Activated CD4-positive, alpha-beta memory T cell treated with anti-CD3 and anti-CD28 coated beads for 36 hours (primary cell): ENCODE results near the gene SNED1. TPM values are rescaled to one million over a fixed set of nuclear protein-coding genes. Genes with fewer than 3 reads are reported as not detected.
A peak's percentile ranks its signal among the peaks of the same experiment; 100 is the strongest.

Source experiments
- CTCF ChIA-PET: fragments of 350-600 bp; sonication (Branson Sonifier 250); formaldehyde crosslinking; loops from one replicate; lab custom pipeline; 2021; ENCODE audit warnings: antibody characterized with exemption, inconsistent platforms; lab: Charles Lee
- POLR2A ChIA-PET: fragments of 350-600 bp; sonication (Branson Sonifier 250); formaldehyde crosslinking; loops from one replicate; lab custom pipeline; 2021; ENCODE audit warnings: antibody characterized with exemption; lab: Charles Lee
- DNase-seq: peaks from one replicate; pipeline ENCODE4 v3.0.0-alpha.2; 2020
- H3K27ac Mint-ChIP-seq: one replicate; pipeline ENCODE4 v1.8.0; 2021; ENCODE audit warnings: mixed read lengths
- H3K27me3 Mint-ChIP-seq: one replicate; pipeline ENCODE4 v1.8.0; 2021; ENCODE audit warnings: mixed read lengths
- H3K36me3 Mint-ChIP-seq: one replicate; pipeline ENCODE4 v1.8.0; 2021; ENCODE audit warnings: mixed read lengths
- H3K4me1 Mint-ChIP-seq: one replicate; pipeline ENCODE4 v1.8.0; 2021; ENCODE audit warnings: low read depth, mixed read lengths
- H3K4me3 Mint-ChIP-seq: one replicate; pipeline ENCODE4 v1.8.0; 2021; ENCODE audit warnings: mild to moderate bottlenecking, mixed read lengths
- H3K9me3 Mint-ChIP-seq: one replicate; pipeline ENCODE4 v1.8.0; 2021; ENCODE audit warnings: mixed read lengths
- intact Hi-C: fragments of 100-400 bp; cut with micrococcal nuclease; formaldehyde crosslinking; loops from one replicate; pipeline ENCODE4 v1.15.1; 2023
- total RNA-seq, 2 experiments: library from RNA; stranded (reverse); gene quantifications; one replicate each; pipeline ENCODE4 v1.2.3, GENCODE V29; 2021

The SNED1 gene
- total RNA-seq, 2 experiments from 2014 or later = 2.6 to 3.8 TPM

DNA sequence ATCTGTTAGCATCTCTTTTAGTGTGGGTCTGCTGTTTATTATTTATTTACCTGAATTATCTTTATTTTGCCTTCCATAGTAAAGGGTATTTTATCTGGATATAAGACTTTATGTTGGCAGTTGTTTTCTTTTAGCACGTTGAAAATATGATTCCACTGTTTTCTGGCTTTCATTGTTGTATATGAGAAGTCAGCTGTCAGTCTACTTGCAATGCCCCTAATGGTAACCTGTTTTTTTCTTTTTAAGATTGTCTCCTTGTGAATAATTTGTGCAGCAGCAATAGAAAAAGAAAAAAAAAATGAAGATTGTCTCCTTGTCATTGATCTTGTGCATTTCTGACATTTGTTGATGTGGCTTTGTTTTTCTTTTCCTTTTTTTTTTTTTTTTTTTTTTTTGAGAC, 27.2 kb downstream of the SNED1 start:
- Mint-ChIP-seq H3K27ac (no peak overlapping the region), H3K4me1 (no peaks in the 10 kb centered on the region), H3K36me3 (peaks cover 10% of the 10 kb centered on the region), H3K27me3 (no peaks in the 10 kb centered on the region), H3K4me3 (no peak overlapping the region), H3K9me3 (peaks cover 42% of the 10 kb centered on the region)
- intact Hi-C loops = no loop called here
- ChIA-PET POLR2A (no interaction called here), CTCF (no interaction called here)
- DNase-seq = no peak

DNA sequence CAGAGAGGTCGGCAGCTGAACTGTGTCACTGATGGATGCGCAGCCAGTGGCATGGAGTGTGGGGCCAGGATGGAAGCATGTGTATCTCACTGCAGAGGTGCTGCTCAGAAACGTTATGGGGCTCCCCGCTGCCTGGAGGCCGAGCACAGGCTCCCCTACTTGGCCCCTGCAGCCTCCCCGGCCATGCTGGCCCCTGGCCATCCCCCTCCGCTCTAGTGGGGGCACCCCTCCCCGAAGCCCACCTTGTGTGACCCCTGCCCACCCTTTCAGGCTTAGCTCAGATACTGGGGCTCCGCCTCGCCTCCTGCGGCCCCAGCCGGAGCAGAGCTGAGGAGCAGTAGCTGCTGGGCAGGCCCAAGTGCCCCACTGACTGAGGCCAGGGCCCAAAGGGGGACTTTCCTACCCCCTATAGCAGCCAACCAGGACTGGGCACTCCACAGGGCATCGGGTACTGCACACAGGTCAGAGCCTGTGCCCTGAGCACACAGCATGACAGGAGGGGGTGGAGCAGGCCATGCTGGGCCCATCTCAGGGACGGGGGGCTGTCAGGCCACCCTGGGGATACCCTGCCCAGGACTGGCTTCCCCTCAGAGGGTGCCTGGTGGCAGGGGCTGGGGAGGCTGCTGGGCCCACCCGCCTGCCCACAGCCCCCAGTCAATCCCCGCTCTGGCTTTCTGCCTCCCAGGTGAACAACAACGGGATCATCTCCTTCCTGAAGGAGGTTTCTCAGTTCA, 31.3 kb downstream of the SNED1 start:
- no peak for DNase-seq
- Mint-ChIP-seq H3K4me3 (no peak overlapping the region), H3K27ac (no peak overlapping the region), H3K36me3 (peaks cover 10% of the 10 kb centered on the region), H3K9me3 (peaks cover 30% of the 10 kb centered on the region), H3K27me3 (no peaks in the 10 kb centered on the region), H3K4me1 (no peaks in the 10 kb centered on the region)
- ChIA-PET CTCF (no interaction called here), POLR2A (no interaction called here)
- intact Hi-C loops = no loop called here

GRCh38 chr2:241030333-241030680, 31.9 kb downstream of the SNED1 start:
- Mint-ChIP-seq H3K27me3 (no peaks in the 10 kb centered on the region), H3K4me1 (no peaks in the 10 kb centered on the region), H3K9me3 (peaks cover 24% of the 10 kb centered on the region), H3K27ac (no peak overlapping the region), H3K4me3 (no peak overlapping the region), H3K36me3 (peaks cover 10% of the 10 kb centered on the region)
- no peak for DNase-seq
- intact Hi-C loops = no loop called here
- POLR2A ChIA-PET = no interaction called here
- CTCF ChIA-PET = no interaction called here

DNA sequence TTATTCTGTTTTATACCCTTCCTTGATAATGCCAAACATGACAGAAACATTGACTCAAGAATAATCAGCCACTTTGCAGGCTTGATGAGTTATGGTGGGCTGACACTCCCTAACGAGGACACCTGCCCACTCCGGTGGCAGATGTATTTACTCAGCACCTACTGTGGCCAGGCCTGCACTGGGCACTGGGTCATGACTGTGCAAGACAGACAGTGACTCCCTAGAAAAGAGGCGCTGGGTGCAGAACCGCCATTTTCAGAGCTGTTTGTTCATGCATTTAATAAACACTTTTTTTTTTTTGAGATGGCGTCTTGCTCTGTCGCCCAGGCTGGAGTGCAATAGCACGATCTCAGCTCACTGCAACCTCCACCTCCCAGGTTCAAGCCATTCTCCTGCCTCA, 32.5 kb downstream of the SNED1 start:
- H3K27ac Mint-ChIP-seq = no peak overlapping the region
- no peaks in the 10 kb centered on the region for H3K27me3 Mint-ChIP-seq
- peaks cover 7% of the 10 kb centered on the region for H3K36me3 Mint-ChIP-seq
- H3K4me1 Mint-ChIP-seq = no peaks in the 10 kb centered on the region
- ChIA-PET POLR2A (no interaction called here), CTCF (no interaction called here)
- intact Hi-C loops = no loop called here
- H3K4me3 Mint-ChIP-seq = no peak overlapping the region
- no peak for DNase-seq
- H3K9me3 Mint-ChIP-seq = peaks cover 19% of the 10 kb centered on the region

- peaks cover 3% of the 10 kb centered on the region for H3K36me3 Mint-ChIP-seq
- H3K4me1 Mint-ChIP-seq = peaks cover 4% of the 10 kb centered on the region
- peaks cover 15% of the 10 kb centered on the region for H3K9me3 Mint-ChIP-seq
- ChIA-PET CTCF (no interaction called here), POLR2A (no interaction called here)
- H3K27me3 Mint-ChIP-seq = no peaks in the 10 kb centered on the region
- no peak overlapping the region for H3K27ac Mint-ChIP-seq
- no peak overlapping the region for H3K4me3 Mint-ChIP-seq
- intact Hi-C loops = no loop called here
- DNase-seq = no peak
Measured at GRCh38 chr2:241031436-241032165, 33.2 kb downstream of the SNED1 start.

GRCh38 chr2:241033336-241033987, 35.0 kb downstream of the SNED1 start:
- intact Hi-C loops = no loop called here
- H3K36me3 Mint-ChIP-seq = no peaks in the 10 kb centered on the region
- ChIA-PET CTCF (no interaction called here), POLR2A (no interaction called here)
- H3K9me3 Mint-ChIP-seq = peaks cover under 1% of the 10 kb centered on the region
- no peak for DNase-seq
- H3K27ac Mint-ChIP-seq = no peak overlapping the region
- H3K4me1 Mint-ChIP-seq = peaks cover 16% of the 10 kb centered on the region
- no peaks in the 10 kb centered on the region for H3K27me3 Mint-ChIP-seq
- no peak overlapping the region for H3K4me3 Mint-ChIP-seq

- H3K27me3 Mint-ChIP-seq = no peaks in the 10 kb centered on the region
- no peaks in the 10 kb centered on the region for H3K36me3 Mint-ChIP-seq
- H3K9me3 Mint-ChIP-seq = no peaks in the 10 kb centered on the region
- peaks cover 16% of the 10 kb centered on the region for H3K4me1 Mint-ChIP-seq
- H3K27ac Mint-ChIP-seq = no peak overlapping the region
- intact Hi-C loops = no loop called here
- DNase-seq = no peak
- ChIA-PET CTCF (no interaction called here), POLR2A (no interaction called here)
- no peak overlapping the region for H3K4me3 Mint-ChIP-seq
Measured at GRCh38 chr2:241033994-241034393, 35.6 kb downstream of the SNED1 start.

- no peaks in the 10 kb centered on the region for H3K36me3 Mint-ChIP-seq
- no peak for DNase-seq
- POLR2A ChIA-PET = no interaction called here
- intact Hi-C loops = no loop called here
- no peaks in the 10 kb centered on the region for H3K9me3 Mint-ChIP-seq
- H3K4me3 Mint-ChIP-seq = no peak overlapping the region
- H3K27ac Mint-ChIP-seq = no peak overlapping the region
- CTCF ChIA-PET = no interaction called here
- no peaks in the 10 kb centered on the region for H3K27me3 Mint-ChIP-seq
- peaks cover 16% of the 10 kb centered on the region for H3K4me1 Mint-ChIP-seq
Measured at GRCh38 chr2:241034490-241035141, 36.2 kb downstream of the SNED1 start.

- POLR2A ChIA-PET = no interaction called here
- H3K4me3 Mint-ChIP-seq = peak overlapping the region; percentile 23
- H3K9me3 Mint-ChIP-seq = no peaks in the 10 kb centered on the region
Measured at GRCh38 chr2:241035142-241035817, 36.9 kb downstream of the SNED1 start.

DNA sequence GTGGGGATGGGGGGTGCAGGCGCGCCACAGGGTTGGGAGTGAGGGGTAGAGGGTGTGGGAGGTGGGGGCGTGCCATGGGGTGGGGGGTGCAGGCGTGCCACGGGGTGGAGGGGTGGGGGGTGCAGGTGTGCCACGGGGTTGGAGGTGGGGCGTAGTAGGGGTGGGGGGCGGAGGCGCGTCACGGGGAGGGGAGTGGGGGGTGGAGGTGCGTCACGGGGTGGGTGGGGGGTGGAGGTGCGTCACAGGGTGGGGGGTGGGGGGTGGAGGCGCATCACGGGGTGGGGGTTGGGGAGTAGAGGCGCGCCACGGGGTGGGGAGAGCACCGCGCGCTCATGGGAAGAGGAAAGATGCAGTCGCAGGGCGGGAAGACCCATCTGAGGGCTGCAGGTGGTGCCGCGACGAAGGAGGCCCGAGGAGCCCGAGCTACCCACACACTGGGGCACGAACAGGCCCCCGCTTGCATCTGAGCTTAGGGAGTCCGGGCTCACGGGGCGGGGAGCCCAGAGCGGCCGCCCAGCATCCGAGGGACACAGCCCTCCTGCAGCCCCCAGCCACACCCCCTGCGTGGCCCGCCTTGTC, 37.5 kb downstream of the SNED1 start:
- POLR2A ChIA-PET = no interaction called here
- Mint-ChIP-seq H3K27ac (no peak overlapping the region), H3K36me3 (peaks cover 6% of the 10 kb centered on the region), H3K4me3 (peak overlapping the region; percentile 69), H3K27me3 (no peaks in the 10 kb centered on the region), H3K4me1 (peaks cover 22% of the 10 kb centered on the region), H3K9me3 (no peaks in the 10 kb centered on the region)
- CTCF ChIA-PET = no interaction called here
- no peak for DNase-seq
- intact Hi-C loops = no loop called here

More at GRCh38 chr2:241035142-241035817, 36.9 kb downstream of the SNED1 start:
- Mint-ChIP-seq H3K36me3 (peaks cover under 1% of the 10 kb centered on the region), H3K27me3 (no peaks in the 10 kb centered on the region), H3K4me1 (peaks cover 18% of the 10 kb centered on the region), H3K27ac (no peak overlapping the region)
- CTCF ChIA-PET = no interaction called here
- intact Hi-C loops = no loop called here
- peak; percentile 46 for DNase-seq

DNA sequence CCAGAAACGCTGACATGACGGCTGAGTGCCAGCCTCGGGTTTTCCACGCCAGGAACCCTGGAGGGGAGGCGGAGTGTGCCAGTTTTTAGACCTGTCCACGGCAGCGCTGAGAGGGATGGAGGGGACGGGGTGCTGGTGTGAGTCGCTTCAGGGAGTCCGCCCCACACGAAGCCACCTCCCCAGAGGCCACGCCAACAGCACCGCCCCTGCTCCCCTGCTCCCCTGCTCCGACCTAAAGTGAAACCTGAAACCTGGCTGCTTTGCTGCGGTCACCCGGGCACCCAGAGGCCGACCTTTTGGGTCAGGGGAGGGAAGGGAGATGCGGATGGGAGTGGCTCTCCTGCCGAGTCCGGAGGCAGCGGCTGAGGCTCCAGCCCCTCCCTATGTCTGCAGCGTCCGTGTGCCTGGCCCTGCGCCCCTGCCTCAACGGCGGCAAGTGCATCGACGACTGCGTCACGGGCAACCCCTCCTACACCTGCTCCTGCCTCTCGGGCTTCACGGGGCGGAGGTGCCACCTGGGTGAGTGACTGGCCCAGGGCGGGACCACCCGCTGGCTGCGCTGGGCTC, 38.1 kb downstream of the SNED1 start:
- intact Hi-C loops = no loop called here

More for the DNA sequence above, 38.1 kb downstream of the SNED1 start:
- H3K27ac Mint-ChIP-seq = peak overlapping the region; percentile 8
- H3K36me3 Mint-ChIP-seq = peaks cover 6% of the 10 kb centered on the region
- no peaks in the 10 kb centered on the region for H3K27me3 Mint-ChIP-seq
- no peaks in the 10 kb centered on the region for H3K9me3 Mint-ChIP-seq
- ChIA-PET POLR2A (no interaction called here), CTCF (no interaction called here)
- peak; percentile 88 for DNase-seq
- H3K4me3 Mint-ChIP-seq = peak overlapping the region; percentile 69
- peaks cover 23% of the 10 kb centered on the region for H3K4me1 Mint-ChIP-seq
